ENCODE results near the gene AHDC1. TPM values are rescaled to one million over a fixed set of nuclear protein-coding genes. Genes with fewer than 3 reads are reported as not detected.

The AHDC1 gene
- total RNA-seq, 1 experiment from 2014 or later = 40.4 TPM

DNA sequence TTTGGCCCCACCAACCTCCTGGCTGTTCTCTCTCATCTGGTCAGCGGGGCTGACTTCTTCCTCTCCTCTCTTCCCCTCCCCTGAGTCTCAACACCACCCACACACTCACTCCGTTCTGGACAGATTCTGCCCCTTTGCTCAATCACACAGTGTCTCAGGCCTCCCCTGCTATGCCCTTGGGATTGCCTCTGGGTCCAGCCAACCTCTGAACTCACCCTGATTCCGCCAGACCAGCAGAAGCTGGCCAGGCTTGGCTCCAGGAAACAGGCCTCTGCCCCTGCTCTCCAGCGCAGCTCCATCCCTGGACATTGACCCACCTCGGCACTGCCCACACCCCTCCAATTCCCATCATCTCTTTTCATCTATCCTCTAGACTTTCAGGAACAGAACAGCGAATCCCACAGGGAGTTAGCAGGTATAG is 22.1 kb downstream of the AHDC1 start:
- no peak for DNase-seq (ENCODE audit: low read depth)

DNA sequence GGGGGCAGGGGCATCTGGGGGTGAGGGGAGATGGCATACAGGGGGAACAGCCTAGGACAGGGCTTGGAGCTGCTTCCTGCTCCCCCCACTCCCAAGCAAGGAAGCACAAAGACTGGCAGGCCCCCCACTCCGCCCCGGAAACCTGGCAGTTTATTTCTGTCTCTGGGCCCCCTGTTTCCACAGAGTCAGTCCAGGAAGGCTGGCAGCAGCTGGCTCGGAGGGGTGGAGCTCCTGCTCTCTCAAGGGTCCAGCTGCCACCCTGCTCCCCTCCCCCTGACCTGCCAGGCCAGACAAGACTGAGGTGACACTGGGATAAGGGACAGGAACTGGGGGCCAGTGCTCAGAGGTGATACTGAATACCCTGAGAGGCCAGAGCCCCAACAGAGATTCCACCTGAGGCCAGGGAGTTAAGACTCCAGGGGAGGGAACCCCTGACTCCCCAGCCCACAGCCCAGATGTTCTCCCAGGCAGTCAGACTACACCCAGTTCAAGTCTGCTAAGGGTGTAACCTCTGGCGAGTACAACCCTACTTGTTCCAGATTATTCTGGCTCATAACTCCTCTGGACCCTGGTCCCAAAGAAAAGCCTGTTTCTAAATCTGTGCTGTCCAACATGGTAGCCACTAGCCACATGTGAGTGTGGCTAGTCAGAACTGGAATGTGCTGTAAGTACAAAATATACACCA is 26.3 kb downstream of the AHDC1 start:
- peak; percentile 65 for DNase-seq (ENCODE audit: low read depth)

DNA sequence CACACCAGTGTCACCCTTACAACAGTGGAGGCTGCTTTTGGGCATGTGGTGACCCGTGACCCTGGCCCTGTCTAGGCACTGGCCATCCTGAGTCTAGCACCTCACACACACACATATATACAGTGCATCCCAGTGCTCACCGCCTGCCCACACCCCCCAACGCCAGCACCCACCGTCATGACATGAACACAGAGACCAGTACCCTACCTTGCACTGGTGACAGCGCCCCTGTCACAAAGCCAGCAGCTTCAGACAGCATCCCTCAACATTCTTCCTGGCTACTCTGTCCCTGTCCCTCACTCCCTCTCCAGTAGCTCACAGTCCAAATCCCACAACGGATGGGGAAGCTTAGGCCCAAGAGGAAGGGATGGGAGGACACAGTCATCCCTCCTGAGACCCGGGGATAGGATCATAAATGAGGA is 27.1 kb downstream of the AHDC1 start:
- DNase-seq (ENCODE audit: low read depth) = peak; percentile 57

DNA sequence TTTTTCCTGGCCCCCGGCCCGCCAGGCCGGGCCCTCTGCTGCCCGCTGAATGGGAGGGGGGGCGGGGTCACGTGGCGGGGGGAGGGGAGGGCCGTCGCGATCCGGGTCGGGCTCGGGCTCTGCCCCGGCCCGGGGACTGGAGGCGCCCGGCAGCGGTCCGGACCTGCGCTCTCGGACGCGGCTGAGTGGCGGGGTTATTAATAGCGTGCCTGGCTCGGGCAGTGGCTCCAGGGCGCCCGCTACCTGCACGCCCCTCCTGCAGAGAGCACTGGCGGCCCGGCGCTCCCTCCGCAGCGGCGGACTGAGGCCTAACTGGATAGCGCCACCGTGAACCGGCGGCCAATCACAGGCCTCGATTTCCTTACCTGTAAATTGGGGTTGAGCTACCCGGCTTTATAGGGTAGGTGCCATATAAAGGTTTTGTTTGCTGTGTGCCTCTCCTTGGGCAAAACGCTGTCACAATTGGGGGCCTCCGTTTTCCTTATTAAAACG is 28.1 kb downstream of the AHDC1 start:
- DNase-seq (ENCODE audit: low read depth) = no peak

DNA sequence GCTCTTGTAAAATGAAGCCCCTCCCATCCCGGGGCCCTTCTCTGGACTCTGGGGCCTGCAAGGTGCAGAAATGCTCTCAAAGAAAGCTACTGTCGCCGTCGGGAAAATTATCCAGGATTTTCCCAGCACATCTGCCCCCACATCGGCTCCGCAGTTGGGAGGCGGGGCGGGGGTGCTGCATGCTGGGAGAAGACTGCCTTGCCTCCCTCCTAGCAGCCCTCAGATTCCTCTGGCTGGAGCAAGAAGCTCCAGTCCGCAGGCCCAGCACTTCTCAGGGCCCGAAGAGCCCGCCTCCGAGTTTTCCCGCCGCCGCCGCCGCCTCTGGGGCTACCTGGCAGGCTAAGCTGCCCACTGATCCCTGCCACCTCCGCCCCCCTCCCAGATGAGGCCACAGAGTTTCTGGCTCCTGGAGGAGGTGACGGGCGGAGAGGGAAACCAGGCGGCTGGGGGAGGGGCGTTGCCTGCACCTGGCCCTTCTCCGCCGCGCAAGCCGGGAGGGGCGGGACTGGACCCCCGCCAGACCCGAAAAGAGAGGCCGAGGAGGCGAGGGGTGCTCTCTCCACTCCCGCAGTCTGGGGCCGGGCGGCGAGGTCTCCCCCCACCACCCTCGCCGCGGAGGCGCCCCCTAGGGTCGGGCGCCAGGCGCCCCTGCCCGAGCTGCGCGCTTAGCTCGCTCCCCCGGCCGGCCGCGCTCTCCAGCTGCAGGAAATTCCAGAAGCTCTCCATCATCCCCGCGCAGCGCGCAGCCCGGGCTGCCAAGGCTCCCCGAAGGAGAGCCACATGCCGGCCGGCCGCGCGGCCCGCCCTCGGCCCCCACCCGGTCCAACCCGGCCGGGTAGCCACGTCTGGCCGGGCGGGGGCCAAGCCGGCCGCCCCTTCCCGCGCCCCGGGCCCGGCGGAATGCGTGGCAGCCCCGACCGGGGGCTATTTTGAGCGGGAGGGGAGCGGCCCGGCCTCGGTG is 28.8 kb downstream of the AHDC1 start:
- peak; percentile 71 for DNase-seq (ENCODE audit: low read depth)

DNA sequence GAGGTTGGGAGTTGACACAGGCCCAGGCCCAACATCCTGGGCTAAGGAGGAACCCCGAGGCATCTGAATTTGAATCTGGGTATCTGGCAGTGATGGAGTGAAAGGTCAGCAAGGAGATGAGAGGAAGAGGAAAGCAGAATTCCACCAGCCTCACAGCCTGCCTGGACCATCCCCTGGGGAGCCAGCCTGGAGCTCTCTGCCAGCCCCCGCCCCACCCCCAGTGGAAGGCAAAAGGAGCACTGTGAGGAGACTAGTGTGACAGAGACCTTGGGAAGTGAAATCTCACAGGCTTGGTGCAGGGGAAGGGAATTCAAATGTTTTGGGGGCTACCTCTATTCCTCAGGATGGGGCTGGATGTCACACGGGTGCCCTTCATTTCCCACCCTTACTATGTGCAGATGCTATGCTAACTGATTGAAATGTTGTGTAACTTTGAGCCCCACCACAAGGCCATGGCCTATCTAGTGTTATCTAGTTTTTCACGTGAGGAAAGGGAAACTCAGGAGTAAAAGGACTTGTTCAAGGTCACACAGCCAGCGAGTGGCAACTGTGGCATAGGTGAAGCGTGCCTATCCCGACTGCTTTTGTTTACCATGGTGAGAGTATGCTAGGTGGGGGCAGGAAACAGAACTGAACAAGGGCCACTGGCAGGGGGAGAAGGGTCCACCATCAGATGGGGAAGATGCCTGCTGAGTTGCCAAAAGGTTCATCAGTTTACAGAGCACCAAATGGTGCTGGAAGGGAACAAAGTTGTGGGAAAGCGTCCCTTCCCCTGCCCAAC is 29.8 kb downstream of the AHDC1 start:
- DNase-seq (ENCODE audit: low read depth) = no peak

DNA sequence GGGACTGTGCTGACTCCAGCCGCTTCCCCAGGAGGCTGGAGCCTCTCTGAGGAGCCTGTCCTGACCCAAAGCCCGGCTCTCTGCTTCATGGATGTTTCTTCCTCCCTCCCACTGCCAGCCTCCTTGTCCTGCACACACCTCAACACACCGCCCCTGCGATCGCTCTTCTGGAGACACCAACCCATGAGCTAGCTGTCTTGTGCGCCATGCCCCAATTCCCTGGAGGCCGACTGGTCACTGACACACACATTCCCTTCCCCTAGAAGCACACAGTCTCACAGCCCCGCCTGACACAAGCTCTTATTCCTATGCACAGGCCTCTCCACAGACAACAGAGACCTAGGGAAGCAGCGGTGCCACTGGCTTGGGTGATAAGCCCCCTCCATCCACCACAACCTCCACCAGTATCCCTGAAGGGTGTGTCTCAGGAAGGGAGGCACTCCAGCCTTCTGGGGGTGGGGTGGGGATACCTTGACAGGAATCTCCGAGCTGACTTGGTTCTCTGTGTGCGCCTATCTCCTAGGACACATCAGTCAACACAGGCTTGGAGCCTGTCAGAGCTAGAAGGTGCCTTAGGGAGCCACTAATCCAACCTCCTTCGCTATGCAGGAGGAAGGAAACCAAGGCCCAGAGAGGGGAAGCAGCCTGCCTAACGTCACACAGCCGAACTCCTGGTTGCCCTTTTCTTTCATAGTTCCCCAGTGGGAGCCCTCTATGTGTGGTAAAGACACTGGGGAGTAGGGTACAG is 31.1 kb downstream of the AHDC1 start:
- peak; percentile 80 for DNase-seq (ENCODE audit: low read depth)

DNA sequence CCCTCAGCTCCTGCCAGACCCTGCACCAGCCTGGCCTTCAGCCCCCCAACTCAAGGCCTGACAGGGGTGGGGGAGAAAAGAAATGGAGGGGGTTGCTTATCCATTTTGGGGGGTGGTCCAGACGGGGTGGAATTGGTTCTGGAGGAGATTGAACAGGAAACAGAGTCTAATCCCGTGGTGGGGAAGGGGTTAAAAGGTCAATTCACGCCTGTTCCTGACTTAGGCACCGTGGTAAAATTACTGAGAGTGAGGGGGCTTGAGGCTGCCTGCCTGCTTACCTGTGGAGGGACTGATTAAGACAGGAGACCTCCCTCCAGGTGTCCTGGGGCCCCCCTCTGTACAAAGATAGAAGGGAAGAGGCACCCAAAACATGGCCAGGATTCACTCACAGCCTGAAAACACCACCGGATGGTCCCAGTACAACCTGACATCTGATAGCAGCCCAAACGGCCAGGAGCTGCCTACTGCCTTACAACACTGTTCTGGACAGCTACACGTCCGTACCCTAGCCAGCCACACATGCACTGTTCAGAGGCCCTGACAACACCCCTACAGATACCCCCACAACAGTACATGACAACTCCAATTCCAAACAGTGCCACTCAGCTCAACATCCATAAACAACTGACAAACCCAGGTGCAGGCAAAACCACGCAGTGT is 31.8 kb downstream of the AHDC1 start:
- peak; percentile 66 for DNase-seq (ENCODE audit: low read depth)

DNA sequence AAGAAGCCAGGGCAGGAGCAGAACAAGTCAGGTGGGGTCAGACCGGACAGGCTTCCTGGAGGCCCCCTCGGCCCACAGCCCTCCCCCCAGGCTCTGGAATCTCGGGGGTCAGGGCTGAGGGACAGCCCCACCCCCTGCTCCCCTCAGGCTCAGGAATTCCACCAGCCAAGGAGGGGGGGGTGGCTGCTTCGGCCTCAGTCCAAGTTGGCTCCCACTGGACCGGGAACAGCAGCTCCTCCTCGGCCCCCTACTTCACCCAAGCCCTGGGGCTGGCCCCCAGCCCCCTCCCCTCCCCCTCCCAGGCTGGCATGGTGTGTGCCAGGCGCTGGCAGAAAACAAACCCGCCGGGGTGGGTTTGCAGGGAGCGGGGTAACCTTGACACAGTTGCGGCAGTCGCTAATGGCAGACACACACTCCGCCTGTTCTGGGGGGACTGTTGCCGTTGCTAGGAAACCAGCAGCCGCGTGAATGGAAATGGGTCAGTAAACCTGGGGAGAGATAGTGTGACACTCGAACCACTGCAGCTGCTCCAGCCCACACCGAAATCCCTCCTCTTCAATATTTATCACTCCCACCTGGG is 32.4 kb downstream of the AHDC1 start:
- DNase-seq (ENCODE audit: low read depth) = peak; percentile 56

DNA sequence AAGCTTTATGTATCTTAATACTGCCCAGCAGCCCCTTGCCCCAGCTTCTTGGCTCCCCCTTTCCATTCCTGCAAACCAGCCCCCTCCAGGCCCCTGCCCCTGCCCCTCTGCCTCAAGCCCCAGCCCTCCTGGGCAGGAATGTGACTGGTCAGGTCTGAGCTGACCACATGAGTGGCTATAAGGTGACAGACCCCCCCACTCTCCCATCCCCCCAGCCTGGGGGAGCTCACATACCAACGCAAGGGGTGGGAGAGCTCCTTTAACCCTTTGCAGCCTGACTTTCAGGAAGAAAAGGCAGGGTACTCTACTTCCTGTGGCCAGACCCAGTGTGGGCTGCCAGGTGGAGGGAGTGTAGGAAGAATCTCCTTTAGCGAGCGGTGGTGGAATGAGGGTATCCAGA is 33.2 kb downstream of the AHDC1 start:
- DNase-seq (ENCODE audit: low read depth) = no peak

DNA sequence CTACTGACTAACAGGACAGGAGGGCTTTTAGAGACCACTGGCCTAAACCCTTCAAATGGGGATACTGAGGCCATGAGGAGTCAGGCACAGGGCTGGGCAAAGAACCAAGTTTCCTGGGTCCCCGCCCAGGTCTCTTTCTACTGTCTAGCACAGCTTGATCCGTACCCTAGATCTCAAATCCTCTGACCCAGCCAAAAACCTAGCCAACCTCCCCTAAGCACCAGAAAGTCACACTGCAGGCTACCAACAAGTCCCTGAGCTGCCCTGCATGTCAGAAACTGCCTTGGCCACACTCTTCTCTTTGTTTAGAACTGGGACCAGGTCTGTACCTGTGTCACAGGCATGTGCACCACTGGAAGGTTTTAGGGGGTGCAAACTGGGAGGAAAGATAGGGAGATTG is 33.6 kb downstream of the AHDC1 start:
- no peak for DNase-seq (ENCODE audit: low read depth)

DNA sequence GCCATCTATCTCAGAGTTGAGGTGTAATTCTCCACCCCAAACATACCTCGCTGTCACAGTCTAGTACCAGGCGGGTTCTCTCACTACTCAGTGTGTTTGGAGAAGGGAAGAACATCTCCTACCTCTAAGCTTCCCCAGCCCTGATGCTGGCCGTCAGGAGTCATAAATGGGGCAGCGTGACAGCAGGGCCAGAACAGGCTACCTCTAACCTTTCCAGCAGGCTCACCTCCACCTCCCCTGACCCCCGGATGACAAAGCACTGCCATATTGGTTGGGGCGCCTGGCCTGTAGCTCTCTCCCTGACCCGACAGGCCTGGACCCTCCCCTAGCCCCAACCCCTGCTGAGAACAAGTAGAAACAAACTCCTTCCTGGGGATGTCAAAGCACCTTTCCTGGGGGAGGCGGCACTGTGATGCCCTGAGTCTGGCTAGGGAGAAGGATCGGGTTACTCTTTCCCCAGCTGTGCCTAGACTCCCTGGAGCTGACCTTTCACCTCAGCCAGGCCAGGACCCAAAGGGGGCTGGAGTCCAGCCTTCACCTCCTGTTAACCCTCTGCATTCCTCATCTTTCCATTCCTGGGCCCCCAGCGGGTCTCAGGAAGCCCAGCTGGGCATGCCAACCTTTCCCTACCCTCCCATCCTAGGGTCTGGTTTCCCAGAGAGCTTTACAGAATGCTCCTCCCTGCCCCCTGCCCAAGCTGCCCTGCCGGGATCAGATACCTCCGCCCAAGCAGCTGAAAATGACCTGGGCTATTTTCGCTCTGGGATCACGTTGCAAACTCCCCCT is 34.2 kb downstream of the AHDC1 start:
- DNase-seq (ENCODE audit: low read depth) = no peak

DNA sequence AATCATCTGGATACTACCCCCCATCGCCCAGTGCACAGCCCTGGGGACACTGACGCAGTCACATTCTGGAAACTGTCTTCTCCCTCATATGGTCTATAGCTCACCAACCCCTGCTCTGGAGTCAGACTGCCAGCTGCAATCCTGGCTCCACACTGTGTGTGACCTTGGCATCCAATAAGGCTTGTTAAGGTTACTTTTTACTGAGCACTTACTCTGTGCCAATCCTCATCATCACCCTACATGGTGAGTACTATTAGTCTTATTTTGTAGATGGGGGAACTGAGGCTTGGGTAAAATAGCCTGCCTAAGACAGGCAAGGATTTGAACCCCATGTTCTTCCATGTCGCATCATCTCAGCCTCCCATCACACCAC is 34.9 kb downstream of the AHDC1 start:
- no peak for DNase-seq (ENCODE audit: low read depth)

DNA sequence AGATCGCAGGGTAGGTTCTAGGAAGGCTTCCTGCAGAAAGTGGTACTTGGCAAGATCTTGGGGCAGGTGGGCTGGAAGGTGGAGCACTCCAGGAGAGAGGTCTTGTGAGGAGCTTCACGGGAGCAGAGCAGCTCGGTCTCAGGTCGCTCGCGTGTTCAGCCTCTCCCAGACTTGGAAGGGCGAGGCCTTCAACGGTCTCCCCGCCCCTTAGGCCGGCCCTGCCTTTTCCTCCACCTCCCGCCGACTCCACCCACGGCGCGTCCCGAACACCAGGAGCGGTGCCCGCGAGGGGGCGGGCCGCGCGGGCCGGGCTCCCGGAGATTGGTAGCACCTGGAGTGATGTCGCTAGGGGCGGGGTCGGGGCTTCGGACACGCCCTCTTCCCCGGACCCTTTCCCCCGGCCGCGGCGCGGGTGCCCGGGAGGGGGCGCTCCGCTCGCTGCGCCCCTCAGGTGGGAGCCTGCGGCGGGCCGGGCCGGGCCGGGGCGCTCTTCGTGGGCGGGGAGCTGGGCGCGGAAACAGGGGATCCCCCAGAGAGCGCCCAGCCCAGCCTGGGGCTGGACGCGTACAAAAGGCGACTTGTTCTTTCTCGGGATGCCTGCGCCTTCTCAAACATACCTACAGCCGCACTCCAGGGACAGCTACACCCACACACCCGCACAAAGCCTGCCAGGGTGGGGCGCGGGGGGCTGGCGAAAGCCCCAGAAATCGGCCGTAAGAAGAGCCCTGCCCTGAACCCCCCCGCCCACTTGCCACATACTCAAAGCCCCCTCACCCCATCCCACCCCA is 35.5 kb downstream of the AHDC1 start:
- peak; percentile 64 for DNase-seq (ENCODE audit: low read depth)

DNA sequence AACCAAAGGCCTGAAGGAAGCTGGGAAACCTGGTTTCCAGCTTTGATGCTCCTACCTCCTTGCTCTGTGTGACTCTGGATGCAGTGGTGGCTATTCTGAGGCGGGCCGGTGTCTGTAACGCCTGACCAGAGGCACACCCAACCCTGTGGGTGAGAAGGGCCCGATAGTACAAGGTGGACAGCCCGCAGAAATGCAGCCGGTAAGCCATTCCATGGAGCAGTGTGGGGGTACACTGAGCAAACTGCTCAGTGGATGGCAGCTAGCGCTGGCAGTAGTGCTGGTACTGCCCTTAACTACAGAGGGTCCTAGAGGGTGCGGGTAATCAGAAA is 36.0 kb downstream of the AHDC1 start:
- no peak for DNase-seq (ENCODE audit: low read depth)

DNA sequence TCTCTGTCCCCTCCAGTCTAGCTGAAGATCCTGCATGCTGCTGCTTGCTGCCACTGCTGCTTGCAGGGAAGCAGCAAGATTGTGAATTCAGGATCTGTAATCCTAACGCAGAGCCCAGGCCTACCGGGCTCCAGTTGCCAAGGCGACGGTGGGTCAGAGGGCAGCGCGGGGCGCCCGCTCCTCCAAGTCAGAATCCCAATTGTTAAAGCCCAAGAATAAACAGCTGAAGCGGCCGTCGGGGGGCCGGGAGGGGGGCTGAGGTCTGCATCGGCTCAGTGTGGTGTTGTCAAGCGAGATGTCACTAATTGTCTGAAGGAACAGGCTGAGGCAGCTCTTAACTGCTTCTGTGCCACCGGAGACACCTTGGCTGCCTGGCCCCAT is 36.8 kb downstream of the AHDC1 start:
- no peak for DNase-seq (ENCODE audit: low read depth)

DNA sequence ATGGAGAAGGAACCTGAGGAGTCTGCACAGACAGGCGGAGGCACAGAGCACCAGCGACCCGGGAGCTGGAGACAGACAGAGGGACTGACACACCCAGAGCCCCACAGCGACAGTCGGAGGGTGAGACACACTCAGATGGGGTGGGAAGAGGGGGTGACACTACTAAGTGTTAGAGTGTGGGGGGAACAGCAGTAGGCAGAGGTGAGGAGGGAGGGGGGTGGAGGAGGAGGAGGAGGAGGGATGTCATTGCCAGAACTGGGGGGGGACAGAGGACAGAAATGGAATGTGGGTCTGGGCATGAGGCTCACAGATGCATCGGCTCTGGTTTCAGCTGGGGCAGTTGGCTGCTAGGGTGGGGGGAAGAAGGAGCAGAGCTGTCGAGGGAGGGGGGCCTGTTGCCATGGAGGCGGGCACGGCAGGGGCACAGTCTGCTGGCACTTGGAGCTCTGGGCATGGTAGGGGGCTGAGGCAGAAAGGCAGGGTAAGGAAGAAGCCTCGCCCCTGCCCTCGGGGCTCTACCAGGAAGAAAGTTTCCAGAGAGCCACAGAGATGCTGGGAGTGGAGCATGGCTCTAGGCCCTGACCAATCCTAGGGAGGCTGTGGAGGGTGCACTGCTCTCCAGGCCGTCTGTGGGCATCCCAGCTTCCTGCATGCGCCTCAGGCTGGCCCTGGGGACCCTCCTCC is 37.3 kb downstream of the AHDC1 start:
- peak; percentile 52 for DNase-seq (ENCODE audit: low read depth)
